ENCODE data around the gene RBM12. TPM values are rescaled to one million over a fixed set of nuclear protein-coding genes. Genes with fewer than 3 reads are reported as not detected.

The RBM12 gene
- total and polyA plus RNA-seq, 2 of the 8 experiments (the other 6 are each of a cell fraction or from before 2014, with no cell fraction given) = 187 to 214 TPM

GRCh38 chr20:35638751-35639150 is 25.9 kb downstream of the RBM12 start (continued):
- TF ChIP-seq CHD7 (IDR thresholded peaks at IDR 0.05; ENCODE audit: insufficient replicate concordance, low read length) (no peak), ATF2 (IDR thresholded peaks at IDR 0.05; ENCODE audit: low read length) (no peak), SRF (IDR thresholded peaks at IDR 0.05; ENCODE audit: low read depth, low read length) (no peak), RFX5 (IDR thresholded peaks at IDR 0.05; ENCODE audit: borderline replicate concordance, low read depth, low read length) (no peak), CREB1 (IDR thresholded peaks at IDR 0.05) (no peak), CBX8 (IDR thresholded peaks at IDR 0.05; ENCODE audit: borderline replicate concordance, low read depth, low read length) (no peak)
